CD4-positive, alpha-beta T cell treated with Interferon gamma for 1 hour (primary cell): ENCODE data around the gene CNPPD1.
"Not testable (repeated sequence)": the region's sequence is repeated elsewhere in the genome, so short reads cannot be mapped to it uniquely, and the experiment has no call there.

ENCODE experiments used
- DNase-seq: peaks from one replicate; pipeline ENCODE4 v3.0.0-alpha.2; 2020

The CNPPD1 gene

GRCh38 chr2:219207884-219208740 lies 31.4 kb upstream of the CNPPD1 start:
- no peak for DNase-seq

- DNase-seq = no peak
These were observed 30.6 kb upstream of the CNPPD1 start for GRCh38 chr2:219207134-219207883.

- DNase-seq = peak; percentile 95
These were observed 29.8 kb upstream of the CNPPD1 start, which contains the start of gene ZFAND2B for GRCh38 chr2:219206328-219207133. Gene ZFAND2B, plus strand, starts transcription at chr2:219206782. Its CDS starts 206 bp downstream, at chr2:219206988.

GRCh38 chr2:219205981-219206327 lies 29.2 kb upstream of the CNPPD1 start:
- DNase-seq = no peak

- no peak for DNase-seq
These were observed 28.4 kb upstream of the CNPPD1 start for GRCh38 chr2:219205165-219205538.

GRCh38 chr2:219204425-219205164 lies 27.9 kb upstream of the CNPPD1 start:
- no peak for DNase-seq

GRCh38 chr2:219201331-219201730 lies 24.6 kb upstream of the CNPPD1 start:
- DNase-seq = not testable (repeated sequence)

- peak; percentile 29 for DNase-seq
These were observed 24.0 kb upstream of the CNPPD1 start for GRCh38 chr2:219200502-219201326.

- DNase-seq = no peak
These were observed 22.9 kb upstream of the CNPPD1 start for GRCh38 chr2:219199470-219200211.

- DNase-seq = no peak
These were observed 22.2 kb upstream of the CNPPD1 start for GRCh38 chr2:219198974-219199373.

- no peak for DNase-seq
These were observed 20.7 kb upstream of the CNPPD1 start for GRCh38 chr2:219197388-219197787.

- DNase-seq = no peak
These were observed 10.2 kb upstream of the CNPPD1 start for GRCh38 chr2:219186754-219187456.

GRCh38 chr2:219184121-219184520 lies 7.4 kb upstream of the CNPPD1 start:
- no peak for DNase-seq

- DNase-seq = no peak
These were observed 6.5 kb upstream of the CNPPD1 start for GRCh38 chr2:219183151-219183772.

- DNase-seq = no peak
These were observed 5.8 kb upstream of the CNPPD1 start for GRCh38 chr2:219182331-219183150.

GRCh38 chr2:219181531-219181930 lies 4.8 kb upstream of the CNPPD1 start:
- no peak for DNase-seq

- no peak for DNase-seq
These were observed 4.2 kb upstream of the CNPPD1 start for GRCh38 chr2:219180961-219181360.

- DNase-seq = no peak
These were observed 3.1 kb upstream of the CNPPD1 start for GRCh38 chr2:219179601-219180465.
